GM12872 (cell line): ENCODE data around the gene KSR1.

Experiments
- CTCF ChIP-seq: IDR thresholded peaks from 3 replicates; pipeline ENCODE4 v1.5.1; 2011; ENCODE audit warnings: low read depth, mild to moderate bottlenecking, low read length, moderate library complexity; ENCODE audit not compliant: insufficient read depth

The KSR1 gene

DNA sequence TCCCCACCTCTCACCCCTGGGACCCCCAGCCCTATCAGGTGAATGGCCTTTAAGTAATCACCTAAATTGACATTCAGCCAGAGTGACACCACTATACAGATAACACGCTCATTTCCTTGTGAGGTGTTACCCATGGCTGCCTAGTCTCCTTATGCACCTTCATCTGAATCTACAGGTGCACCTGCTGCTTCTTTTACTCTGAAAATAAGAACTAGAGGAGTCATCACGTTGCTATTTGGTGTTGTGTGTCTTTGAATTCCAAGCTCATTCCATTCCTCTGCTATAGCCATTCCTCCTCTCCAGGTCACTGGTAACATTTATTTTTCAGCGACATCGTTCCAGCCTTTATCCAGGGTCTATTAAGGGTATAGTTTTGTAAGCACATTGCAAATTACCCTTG is 184.5 kb downstream of the KSR1 start:
- no peak for TF ChIP-seq CTCF

- TF ChIP-seq CTCF = no peak
These were observed 188.3 kb downstream of the KSR1 start for GRCh38 chr17:27644586-27644985.

DNA sequence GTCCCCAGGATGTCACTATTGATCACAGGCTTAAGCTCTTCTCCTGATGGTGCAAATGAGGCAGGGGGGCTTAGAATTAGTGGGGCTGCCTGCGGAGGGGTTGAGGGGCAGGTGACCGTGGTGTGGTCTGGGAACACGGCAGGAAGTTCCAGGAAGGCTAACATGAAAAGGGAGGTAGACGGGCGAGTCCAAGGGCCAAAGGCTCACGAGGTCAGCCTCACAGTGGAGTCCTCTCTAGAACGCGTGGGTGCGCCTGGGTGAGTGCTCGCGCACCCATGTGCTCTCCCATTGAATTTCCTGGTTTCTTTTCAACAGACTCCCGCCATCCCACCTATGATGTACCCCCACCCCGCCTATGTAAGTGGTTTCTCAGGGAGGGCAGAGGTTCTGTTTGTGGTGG is 190.0 kb downstream of the KSR1 start:
- no peak for TF ChIP-seq CTCF

DNA sequence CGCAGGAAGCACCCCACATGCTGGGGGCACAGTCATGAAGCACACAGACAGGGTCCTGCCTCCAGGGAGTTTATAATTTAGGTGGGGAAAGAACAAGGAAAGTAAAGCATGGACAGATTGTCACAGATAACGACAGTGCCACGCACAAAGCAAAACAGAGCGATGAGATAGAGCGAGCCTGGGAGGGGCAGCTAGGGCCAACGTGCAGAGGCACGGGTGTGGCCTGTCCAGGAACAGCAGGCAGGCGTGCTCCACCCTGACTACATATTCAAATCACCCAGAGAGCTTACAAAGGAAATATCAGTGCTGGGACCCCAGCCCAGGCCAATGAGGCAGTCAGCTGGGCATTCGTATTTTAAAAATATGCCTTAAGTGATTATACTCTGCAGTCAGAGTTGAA is 191.5 kb downstream of the KSR1 start:
- no peak for TF ChIP-seq CTCF

DNA sequence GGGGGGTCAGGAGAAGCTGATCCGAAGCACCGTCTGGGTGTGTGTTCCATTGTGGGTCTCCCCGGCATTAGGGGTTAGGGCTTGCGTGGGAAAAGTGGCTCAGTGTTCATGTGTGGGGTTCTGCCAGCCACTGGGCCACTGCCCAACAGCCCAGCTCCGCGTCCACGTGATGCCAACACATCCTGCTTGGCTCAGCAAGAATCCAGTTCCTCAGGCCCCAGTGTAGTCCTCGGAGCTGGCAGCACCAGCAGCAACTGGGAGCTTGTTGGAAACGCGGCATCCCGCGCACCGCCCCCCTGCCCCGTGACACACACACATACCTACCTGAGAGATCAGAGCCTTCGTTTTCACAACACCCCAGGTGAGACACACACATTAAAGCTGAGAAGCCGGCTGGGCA is 193.7 kb downstream of the KSR1 start:
- no peak for TF ChIP-seq CTCF

GRCh38 chr17:27650836-27651235 is 194.6 kb downstream of the KSR1 start:
- no peak for TF ChIP-seq CTCF

DNA sequence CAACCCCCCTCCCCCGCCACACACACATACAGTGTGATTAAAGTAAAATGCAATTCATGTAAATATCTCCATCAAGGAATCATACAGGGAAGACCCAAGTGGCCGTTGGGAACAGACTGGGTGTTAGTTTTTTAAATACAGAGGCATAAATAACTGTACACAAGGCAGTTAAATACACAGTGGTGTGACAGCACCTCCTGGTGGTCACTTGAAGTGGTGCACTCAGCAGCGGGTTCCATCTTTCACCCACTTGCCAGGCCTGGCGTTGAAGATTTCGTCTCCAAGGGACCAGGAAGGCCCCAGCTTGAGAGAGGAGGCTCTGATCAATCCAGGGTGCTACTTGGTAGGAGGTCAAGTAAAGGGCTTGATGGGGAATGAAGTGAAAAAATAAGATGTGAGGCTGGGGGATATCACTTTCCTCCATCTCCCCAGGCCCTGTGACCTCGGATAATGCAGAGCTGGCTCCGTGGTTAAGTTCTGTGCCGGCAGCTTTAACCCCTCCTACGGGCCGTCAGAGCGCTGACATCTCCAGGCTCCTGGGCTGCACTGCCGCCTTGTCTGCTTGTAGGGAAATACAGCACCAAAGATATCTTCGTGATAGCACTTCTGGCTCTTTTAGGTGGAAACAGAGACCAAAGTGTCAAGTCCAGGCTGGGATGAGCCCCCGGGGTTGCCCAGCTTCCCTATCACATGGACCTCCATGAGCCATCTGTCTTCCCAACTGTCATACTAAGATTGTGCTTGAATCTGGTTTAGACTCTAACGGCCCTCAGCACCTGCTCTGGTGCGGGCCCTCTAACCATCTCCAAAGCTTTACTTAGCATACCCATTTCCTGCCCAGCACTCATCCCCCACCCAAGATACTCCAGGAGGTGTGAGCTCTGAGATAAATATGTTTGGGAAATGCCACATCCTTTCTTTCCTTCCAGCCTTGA is 195.4 kb downstream of the KSR1 start:
- peak; percentile 75 for TF ChIP-seq CTCF

- TF ChIP-seq CTCF = no peak
These were observed 197.9 kb downstream of the KSR1 start for GRCh38 chr17:27654136-27654535.
